Measurements from ENCODE around the gene NDUFA13. TPM values are rescaled to one million over a fixed set of nuclear protein-coding genes. Genes with fewer than 3 reads are reported as not detected.

NDUFA13 gene
- total RNA-seq, 1 donor from 2014 or later: 342 TPM

DNA sequence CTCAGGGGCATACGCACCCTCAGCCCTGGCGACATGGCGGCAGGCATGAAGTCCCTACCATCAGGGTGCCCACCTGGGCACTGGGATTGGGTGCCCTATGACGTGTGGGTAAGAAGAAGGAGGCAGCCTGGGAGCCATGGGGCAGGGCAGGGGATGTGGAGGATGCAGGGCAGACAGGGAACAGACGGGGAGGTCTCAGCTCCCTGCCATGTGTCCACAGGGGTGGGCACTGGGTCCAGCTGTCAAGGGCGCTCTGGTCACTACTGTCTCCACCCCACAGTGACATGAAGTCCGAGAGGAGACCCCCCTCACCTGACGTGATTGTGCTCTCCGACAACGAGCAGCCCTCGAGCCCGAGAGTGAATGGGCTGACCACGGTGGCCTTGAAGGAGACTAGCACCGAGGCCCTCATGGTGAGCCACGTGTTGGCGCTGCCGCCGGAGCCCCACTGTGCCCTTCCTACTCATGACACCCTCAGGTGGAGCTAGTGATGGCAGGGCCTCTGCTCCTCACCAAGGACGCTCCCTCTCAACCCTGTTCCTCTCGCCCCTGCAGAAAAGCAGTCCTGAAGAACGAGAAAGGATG is 23.9 kb upstream of the NDUFA13 start:
- no peak for DNase-seq (ENCODE audit: low spot score in 2 of 2, unreplicated experiment in 2 of 2)
- Mint-ChIP-seq H3K4me3 (no peak overlapping the region), H3K36me3 (peaks cover 13% of the 10 kb centered on the region), H3K4me1 (peaks cover 33% of the 10 kb centered on the region), H3K27me3 (ENCODE audit: low read depth) (no peaks in the 10 kb centered on the region), H3K27ac (no peak overlapping the region), H3K9me3 (no peaks in the 10 kb centered on the region)
- TF ChIP-seq, protein P1, sequence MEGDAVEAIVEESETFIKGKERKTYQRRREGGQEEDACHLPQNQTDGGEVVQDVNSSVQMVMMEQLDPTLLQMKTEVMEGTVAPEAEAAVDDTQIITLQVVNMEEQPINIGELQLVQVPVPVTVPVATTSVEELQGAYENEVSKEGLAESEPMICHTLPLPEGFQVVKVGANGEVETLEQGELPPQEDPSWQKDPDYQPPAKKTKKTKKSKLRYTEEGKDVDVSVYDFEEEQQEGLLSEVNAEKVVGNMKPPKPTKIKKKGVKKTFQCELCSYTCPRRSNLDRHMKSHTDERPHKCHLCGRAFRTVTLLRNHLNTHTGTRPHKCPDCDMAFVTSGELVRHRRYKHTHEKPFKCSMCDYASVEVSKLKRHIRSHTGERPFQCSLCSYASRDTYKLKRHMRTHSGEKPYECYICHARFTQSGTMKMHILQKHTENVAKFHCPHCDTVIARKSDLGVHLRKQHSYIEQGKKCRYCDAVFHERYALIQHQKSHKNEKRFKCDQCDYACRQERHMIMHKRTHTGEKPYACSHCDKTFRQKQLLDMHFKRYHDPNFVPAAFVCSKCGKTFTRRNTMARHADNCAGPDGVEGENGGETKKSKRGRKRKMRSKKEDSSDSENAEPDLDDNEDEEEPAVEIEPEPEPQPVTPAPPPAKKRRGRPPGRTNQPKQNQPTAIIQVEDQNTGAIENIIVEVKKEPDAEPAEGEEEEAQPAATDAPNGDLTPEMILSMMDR (IDR thresholded peaks at IDR 0.05; ENCODE audit: unreplicated experiment): no peak

DNA sequence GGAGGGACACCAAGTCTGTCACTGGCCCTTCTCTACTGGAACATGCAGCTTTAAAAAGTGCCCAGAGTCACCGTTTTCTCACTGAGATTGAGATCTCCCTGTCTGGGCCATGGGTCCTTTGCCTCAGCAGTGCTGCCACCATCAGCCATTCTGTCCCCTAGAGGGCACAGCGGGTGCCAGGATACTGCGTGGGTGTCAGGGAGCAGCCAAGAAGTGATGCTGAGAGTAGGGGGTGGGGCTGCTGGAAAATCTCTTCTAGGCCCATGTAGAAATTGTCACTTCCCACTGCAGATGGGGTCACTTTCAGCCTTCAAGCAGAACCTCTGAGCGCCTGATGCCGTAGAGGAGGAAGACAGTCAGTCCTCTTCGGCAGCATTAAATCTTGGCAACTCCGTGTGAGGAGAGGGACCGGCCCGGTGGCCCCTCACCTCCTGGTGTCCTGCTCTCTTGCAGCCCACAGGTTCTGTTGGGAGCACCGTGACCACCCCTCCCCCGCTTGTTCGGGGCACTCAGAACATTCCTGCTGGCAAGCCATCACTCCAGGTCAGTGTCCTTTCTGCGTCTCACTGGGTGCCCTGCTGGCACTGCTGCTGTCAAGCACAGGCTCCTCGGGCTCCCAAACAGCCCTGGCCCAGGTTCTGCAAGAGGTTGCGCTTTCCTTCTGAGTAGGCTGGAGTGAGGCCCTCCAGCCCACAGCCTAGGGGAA is 22.0 kb upstream of the NDUFA13 start:
- Mint-ChIP-seq H3K27ac (no peak overlapping the region), H3K9me3 (no peaks in the 10 kb centered on the region), H3K4me3 (no peak overlapping the region), H3K4me1 (peaks cover 15% of the 10 kb centered on the region), H3K36me3 (peaks cover 15% of the 10 kb centered on the region), H3K27me3 (ENCODE audit: low read depth) (no peaks in the 10 kb centered on the region)
- TF ChIP-seq, protein P1 (IDR thresholded peaks at IDR 0.05; ENCODE audit: unreplicated experiment): no peak
- no peak for DNase-seq (ENCODE audit: low spot score in 2 of 2, unreplicated experiment in 2 of 2)

DNA sequence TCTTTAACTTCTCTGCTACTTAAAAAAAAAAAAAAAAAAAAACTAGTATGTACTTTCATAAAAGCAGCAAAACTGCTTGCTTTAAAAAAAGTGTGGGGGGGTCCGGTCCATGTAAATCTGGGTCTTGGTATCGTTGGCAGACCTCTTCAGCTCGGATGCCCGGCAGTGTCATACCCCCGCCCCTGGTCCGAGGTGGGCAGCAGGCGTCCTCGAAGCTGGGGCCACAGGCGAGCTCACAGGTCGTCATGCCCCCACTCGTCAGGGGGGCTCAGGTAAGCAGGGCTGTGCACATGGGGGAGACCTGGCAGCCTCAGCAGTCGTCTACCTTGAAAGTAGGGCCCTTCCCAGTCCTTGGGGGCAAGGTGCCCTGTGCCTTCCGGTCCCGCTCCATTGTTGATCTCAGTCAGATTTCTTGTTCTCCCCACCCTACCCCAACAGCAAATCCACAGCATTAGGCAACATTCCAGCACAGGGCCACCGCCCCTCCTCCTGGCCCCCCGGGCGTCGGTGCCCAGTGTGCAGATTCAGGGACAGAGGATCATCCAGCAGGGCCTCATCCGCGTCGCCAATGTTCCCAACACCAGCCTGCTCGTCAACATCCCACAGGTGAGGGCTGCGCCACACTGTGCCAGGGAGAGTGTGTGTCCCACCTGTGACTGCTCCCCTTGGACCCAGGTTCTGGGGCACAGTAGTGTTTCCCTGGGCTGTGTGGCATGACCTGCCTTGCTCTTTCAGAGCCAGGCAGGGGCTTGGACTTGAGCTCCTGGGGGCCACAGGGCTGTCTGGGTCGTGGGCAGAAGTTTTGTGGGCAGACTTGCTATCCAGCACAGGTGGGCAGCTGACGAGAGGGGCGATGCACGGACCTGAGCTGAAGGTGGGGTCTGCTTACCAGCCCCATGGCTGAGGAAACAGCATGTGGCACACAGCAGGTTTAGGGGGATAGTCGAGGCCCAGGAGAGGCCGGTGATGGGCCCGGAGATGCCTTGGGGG is 20.1 kb upstream of the NDUFA13 start:
- no peak overlapping the region for H3K27ac Mint-ChIP-seq
- peaks cover 18% of the 10 kb centered on the region for H3K36me3 Mint-ChIP-seq
- no peak for DNase-seq (ENCODE audit: low spot score in 2 of 2, unreplicated experiment in 2 of 2)
- no peaks in the 10 kb centered on the region for H3K4me1 Mint-ChIP-seq
- H3K4me3 Mint-ChIP-seq: no peak overlapping the region
- H3K27me3 Mint-ChIP-seq (ENCODE audit: low read depth): no peaks in the 10 kb centered on the region
- TF ChIP-seq, protein P1 (IDR thresholded peaks at IDR 0.05; ENCODE audit: unreplicated experiment): no peak
- H3K9me3 Mint-ChIP-seq: no peaks in the 10 kb centered on the region

DNA sequence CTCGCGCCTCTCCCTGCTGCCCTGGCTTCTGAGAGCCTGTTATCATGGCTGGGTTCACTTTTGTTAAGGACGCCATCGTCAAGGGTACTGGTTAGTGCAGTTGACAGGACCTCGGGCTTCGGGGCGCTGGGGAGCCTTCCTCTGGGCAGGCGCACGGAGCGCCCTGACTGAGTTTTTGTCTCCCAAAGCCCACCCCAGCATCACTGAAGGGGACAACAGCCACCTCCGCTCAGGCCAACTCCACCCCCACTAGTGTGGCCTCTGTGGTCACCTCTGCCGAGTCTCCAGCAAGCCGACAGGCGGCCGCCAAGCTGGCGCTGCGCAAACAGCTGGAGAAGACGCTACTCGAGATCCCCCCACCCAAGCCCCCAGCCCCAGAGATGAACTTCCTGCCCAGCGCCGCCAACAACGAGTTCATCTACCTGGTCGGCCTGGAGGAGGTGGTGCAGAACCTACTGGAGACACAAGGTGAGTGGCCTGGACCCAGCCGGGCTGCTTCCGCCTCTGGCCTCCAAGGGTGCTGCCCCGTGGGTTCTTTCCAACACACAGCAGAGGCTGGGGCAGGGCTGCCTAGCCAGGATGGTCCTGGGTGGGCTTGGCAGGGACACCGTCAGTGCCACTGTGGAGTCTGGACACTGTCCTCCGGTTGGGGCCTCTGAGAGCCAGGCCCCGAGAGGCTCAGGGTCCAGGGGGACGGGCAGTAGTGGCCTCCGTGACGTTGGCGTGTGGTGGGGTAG is 17.6 kb upstream of the NDUFA13 start:
- H3K36me3 Mint-ChIP-seq: peaks cover 36% of the 10 kb centered on the region
- TF ChIP-seq, protein P1 (IDR thresholded peaks at IDR 0.05; ENCODE audit: unreplicated experiment): no peak
- H3K4me3 Mint-ChIP-seq: no peak overlapping the region
- H3K27ac Mint-ChIP-seq: no peak overlapping the region
- DNase-seq (ENCODE audit: low spot score in 2 of 2, unreplicated experiment in 2 of 2): no peak
- H3K4me1 Mint-ChIP-seq: no peaks in the 10 kb centered on the region
- H3K27me3 Mint-ChIP-seq (ENCODE audit: low read depth): no peaks in the 10 kb centered on the region
- H3K9me3 Mint-ChIP-seq: no peaks in the 10 kb centered on the region

DNA sequence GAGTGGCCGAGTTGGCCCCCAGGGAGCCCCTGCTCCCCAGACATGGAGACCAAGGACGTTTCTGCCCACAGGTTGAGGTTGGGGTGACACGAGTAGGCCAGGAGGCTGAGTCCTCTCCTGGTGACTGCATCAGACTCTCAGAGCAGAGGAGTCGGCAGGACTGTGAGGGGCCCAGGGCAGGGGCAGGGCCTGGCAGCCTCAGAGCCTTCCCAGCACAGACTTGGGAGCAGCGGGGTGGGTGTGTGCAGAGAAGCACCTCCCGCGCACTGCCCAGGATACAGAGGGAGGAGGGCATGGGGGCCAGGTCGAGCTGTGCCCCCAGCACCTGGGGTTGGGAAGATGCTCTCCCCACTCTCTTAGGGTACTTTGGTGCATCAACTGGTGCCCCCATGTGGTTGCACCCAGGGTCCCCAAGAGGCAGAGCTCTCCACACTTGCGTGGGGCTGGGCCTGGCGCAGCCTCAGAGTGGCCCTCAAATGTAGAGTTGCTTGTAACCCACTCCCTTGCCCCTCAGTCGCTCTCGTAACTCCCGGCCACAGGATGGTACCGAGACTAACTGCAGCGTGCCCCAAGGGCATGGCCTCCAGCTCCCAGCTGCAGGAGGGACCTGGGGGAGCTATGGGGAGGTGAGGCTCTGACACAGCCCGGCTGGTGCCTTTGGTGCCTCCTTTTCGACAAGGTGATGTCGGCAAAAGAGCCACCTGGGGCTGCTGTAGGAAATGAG is 16.6 kb upstream of the NDUFA13 start:
- no peak overlapping the region for H3K4me3 Mint-ChIP-seq
- peaks cover 42% of the 10 kb centered on the region for H3K36me3 Mint-ChIP-seq
- H3K9me3 Mint-ChIP-seq: no peaks in the 10 kb centered on the region
- H3K4me1 Mint-ChIP-seq: no peaks in the 10 kb centered on the region
- H3K27ac Mint-ChIP-seq: no peak overlapping the region
- no peak for DNase-seq (ENCODE audit: low spot score in 2 of 2, unreplicated experiment in 2 of 2)
- H3K27me3 Mint-ChIP-seq (ENCODE audit: low read depth): no peaks in the 10 kb centered on the region
- TF ChIP-seq, protein P1 (IDR thresholded peaks at IDR 0.05; ENCODE audit: unreplicated experiment): no peak

Data from mesothelial cell of epicardium (in vitro differentiated cells).